Progenitor cell of endocrine pancreas (in vitro differentiated cells): ENCODE results near the gene DOCK1. TPM values are rescaled to one million over a fixed set of nuclear protein-coding genes. Genes with fewer than 3 reads are reported as not detected.
"Not testable (repeated sequence)": the region's sequence is repeated elsewhere in the genome, so short reads cannot be mapped to it uniquely, and the experiment has no call there.

Experiments used
- DNase-seq: peaks from one replicate; pipeline ENCODE4 v3.0.0; 2021; ENCODE audit warnings: low spot score; ENCODE audit not compliant: unreplicated experiment
- H3K27ac Mint-ChIP-seq: 2 replicates; pipeline ENCODE4 v1.8.0; 2021; ENCODE audit warnings: mild to moderate bottlenecking, moderate library complexity, mixed read lengths
- H3K27me3 Mint-ChIP-seq: 2 replicates; pipeline ENCODE4 v1.8.0; 2021; ENCODE audit warnings: mixed read lengths
- H3K36me3 Mint-ChIP-seq: 2 replicates; pipeline ENCODE4 v1.8.0; 2022; ENCODE audit warnings: mixed read lengths; ENCODE audit not compliant: insufficient read depth
- H3K4me1 Mint-ChIP-seq: 2 replicates; pipeline ENCODE4 v1.8.0; 2021; ENCODE audit warnings: low read depth, mixed read lengths
- H3K4me3 Mint-ChIP-seq: 2 replicates; pipeline ENCODE4 v1.8.0; 2021; ENCODE audit warnings: low read depth, mild to moderate bottlenecking, moderate library complexity, mixed read lengths
- H3K9me3 Mint-ChIP-seq: 2 replicates; pipeline ENCODE4 v1.8.0; 2021; ENCODE audit warnings: low read depth, mixed read lengths
- CTCF ChIP-seq: fragments of 200-600 bp; sonication (generic); IDR thresholded peaks from one replicate; pipeline ENCODE4 v1.5.0; 2021; ENCODE audit warnings: antibody characterized with exemption, mild to moderate bottlenecking; ENCODE audit not compliant: unreplicated experiment
- total RNA-seq: library from RNA; stranded (reverse); gene quantifications from 2 replicates; pipeline ENCODE4 v1.2.1, GENCODE V29; 2021

DOCK1 gene
- total RNA-seq, 1 donor from 2014 or later: 77.8 TPM

- Mint-ChIP-seq H3K4me1 (no peaks in the 10 kb centered on the region), H3K36me3 (no peaks in the 10 kb centered on the region), H3K4me3 (no peak overlapping the region)
These were observed 15.8 kb upstream of the DOCK1 start for GRCh38 chr10:126889421-126889820.

GRCh38 chr10:126890797-126891196, 14.4 kb upstream of the DOCK1 start:
- not testable (repeated sequence) for H3K4me1 Mint-ChIP-seq, H3K9me3 Mint-ChIP-seq, DNase-seq, H3K27ac Mint-ChIP-seq, H3K4me3 Mint-ChIP-seq, H3K36me3 Mint-ChIP-seq
- peaks cover 24% of the 10 kb centered on the region for H3K27me3 Mint-ChIP-seq

More at GRCh38 chr10:126889421-126889820, 15.8 kb upstream of the DOCK1 start:
- H3K27ac Mint-ChIP-seq: no peak overlapping the region
- no peaks in the 10 kb centered on the region for H3K9me3 Mint-ChIP-seq
- DNase-seq: no peak
- no peak for TF ChIP-seq CTCF
- H3K27me3 Mint-ChIP-seq: peaks cover 20% of the 10 kb centered on the region

DNA sequence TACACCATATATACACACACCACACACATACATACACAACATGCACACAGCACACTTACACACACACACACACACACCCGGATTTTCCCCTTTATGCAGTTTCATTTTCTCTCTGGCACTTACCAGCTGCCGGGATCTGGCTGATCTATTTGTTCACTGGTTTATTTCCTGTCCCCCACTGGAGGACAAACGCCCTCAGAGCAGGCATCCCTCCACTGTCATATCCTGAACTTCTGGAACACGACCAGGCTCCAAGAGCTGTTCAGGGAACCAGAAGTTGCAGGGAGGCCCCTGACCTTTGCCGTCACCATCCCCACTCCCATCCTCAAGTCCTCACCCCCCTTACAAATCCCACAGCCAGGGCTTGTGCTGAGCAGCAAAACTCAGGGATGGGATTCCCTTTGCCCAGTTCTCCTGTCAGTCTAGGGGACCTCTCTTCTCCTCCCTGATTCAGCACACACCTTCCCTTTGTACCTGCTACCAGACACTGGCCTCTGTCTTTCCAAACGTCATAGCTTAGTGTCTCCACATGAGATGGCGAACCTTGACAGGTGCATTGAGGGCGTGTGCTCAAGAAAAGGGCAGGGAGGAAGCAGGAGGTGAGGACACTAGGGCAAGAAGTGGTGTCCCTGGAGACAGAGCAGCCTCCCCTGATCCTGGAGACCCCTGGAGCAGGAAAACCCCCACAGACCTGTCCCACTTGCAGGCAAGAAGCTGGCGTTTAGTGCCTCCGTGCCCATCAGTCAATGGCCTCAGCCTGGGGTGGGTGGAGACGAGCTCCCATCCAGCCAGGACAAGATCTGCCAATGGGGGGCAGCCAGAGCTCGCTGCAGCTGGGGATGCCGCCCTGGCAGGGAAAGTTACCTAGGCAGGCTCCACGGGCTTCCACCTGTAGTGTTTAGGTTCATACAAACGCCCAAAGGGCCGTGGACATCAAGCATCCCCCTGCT, 12.7 kb upstream of the DOCK1 start:
- H3K27ac Mint-ChIP-seq: no peak overlapping the region
- H3K4me1 Mint-ChIP-seq: no peaks in the 10 kb centered on the region
- no peak for TF ChIP-seq CTCF
- H3K9me3 Mint-ChIP-seq: no peaks in the 10 kb centered on the region
- no peak for DNase-seq
- no peak overlapping the region for H3K4me3 Mint-ChIP-seq
- no peaks in the 10 kb centered on the region for H3K36me3 Mint-ChIP-seq
- H3K27me3 Mint-ChIP-seq: peaks cover 32% of the 10 kb centered on the region

DNA sequence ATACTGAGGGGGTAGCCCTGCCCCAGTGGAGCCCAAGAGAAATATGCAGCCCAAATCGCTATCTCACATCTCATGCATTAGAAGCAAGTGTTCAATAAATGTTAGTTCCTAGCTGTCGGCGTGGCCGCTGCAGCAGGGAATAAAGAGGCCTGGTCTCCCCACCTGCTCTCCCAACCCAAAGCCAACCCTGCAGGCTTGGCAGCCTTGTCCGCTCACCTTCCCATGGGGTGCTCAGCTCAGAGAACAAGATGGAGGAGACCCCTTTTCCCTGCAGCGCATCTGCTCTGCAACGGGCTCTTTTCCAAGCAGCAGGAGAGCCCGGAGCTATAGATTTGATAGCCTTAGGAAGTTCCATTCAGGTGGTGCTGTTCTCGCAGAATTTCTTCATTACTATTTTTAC, 12.0 kb upstream of the DOCK1 start:
- Mint-ChIP-seq H3K9me3 (no peaks in the 10 kb centered on the region), H3K27me3 (peaks cover 32% of the 10 kb centered on the region), H3K4me1 (no peaks in the 10 kb centered on the region), H3K36me3 (no peaks in the 10 kb centered on the region), H3K27ac (no peak overlapping the region), H3K4me3 (no peak overlapping the region)
- no peak for TF ChIP-seq CTCF
- DNase-seq: no peak

DNA sequence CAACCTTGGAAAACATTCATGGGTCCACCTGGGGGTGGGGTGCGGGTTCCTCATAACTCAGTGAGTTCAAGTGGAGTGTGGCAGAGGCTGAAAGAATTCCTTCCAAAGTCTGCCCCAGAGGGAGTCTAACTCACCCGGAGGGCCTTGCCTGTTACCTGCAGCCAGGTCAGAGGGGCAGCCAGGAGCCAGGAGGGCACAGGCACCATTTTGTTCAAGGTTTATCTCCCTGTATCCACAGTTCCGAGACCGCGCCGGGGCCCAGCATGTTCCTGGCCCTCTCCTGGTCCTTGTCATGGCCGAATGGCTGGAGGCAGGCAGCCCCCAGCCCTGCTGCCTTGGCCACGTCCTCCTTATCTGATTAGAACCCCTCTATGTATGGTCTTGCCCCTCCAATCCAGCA, 11.4 kb upstream of the DOCK1 start:
- peaks cover 3% of the 10 kb centered on the region for H3K9me3 Mint-ChIP-seq
- no peak for DNase-seq
- H3K4me1 Mint-ChIP-seq: no peaks in the 10 kb centered on the region
- peak overlapping the region; percentile 25 for H3K27ac Mint-ChIP-seq
- H3K36me3 Mint-ChIP-seq: peaks cover 4% of the 10 kb centered on the region
- H3K4me3 Mint-ChIP-seq: no peak overlapping the region
- peaks cover 32% of the 10 kb centered on the region for H3K27me3 Mint-ChIP-seq
- TF ChIP-seq CTCF: no peak
